ENCODE results near the gene TBKBP1.

TBKBP1 gene

GRCh38 chr17:47714773-47715396, 20.9 kb downstream of the TBKBP1 start:
- DNase-seq (ENCODE audit: low read depth): no peak

- no peak for DNase-seq (ENCODE audit: low read depth)
Measured at GRCh38 chr17:47715669-47716325, 21.8 kb downstream of the TBKBP1 start.

- DNase-seq (ENCODE audit: low read depth): no peak
Measured at GRCh38 chr17:47716375-47716774, 22.4 kb downstream of the TBKBP1 start.

- no peak for DNase-seq (ENCODE audit: low read depth)
Measured at GRCh38 chr17:47717261-47717697, 23.3 kb downstream of the TBKBP1 start.

- DNase-seq (ENCODE audit: low read depth): no peak
Measured at GRCh38 chr17:47717979-47718621, 24.1 kb downstream of the TBKBP1 start.

- no peak for DNase-seq (ENCODE audit: low read depth)
Measured at GRCh38 chr17:47718634-47719405, 24.9 kb downstream of the TBKBP1 start.

- DNase-seq (ENCODE audit: low read depth): peak; percentile 61
Measured at GRCh38 chr17:47719411-47720152, 25.6 kb downstream of the TBKBP1 start.

GRCh38 chr17:47720196-47720595, 26.2 kb downstream of the TBKBP1 start:
- no peak for DNase-seq (ENCODE audit: low read depth)

- DNase-seq (ENCODE audit: low read depth): peak; percentile 88
Measured at GRCh38 chr17:47720754-47721533, 27.0 kb downstream of the TBKBP1 start.

GRCh38 chr17:47721725-47722124, 27.8 kb downstream of the TBKBP1 start:
- DNase-seq (ENCODE audit: low read depth): no peak

- DNase-seq (ENCODE audit: low read depth): no peak
Measured at GRCh38 chr17:47724705-47725104, 30.7 kb downstream of the TBKBP1 start.

GRCh38 chr17:47725446-47726111, 31.6 kb downstream of the TBKBP1 start:
- no peak for DNase-seq (ENCODE audit: low read depth)

- DNase-seq (ENCODE audit: low read depth): no peak
Measured at GRCh38 chr17:47726796-47727703, 33.1 kb downstream of the TBKBP1 start.

- no peak for DNase-seq (ENCODE audit: low read depth)
Measured at GRCh38 chr17:47727704-47728036, 33.7 kb downstream of the TBKBP1 start.

- DNase-seq (ENCODE audit: low read depth): no peak
Measured at GRCh38 chr17:47728214-47728877, 34.4 kb downstream of the TBKBP1 start.

GRCh38 chr17:47729476-47729875, 35.5 kb downstream of the TBKBP1 start:
- DNase-seq (ENCODE audit: low read depth): no peak

- DNase-seq (ENCODE audit: low read depth): no peak
Measured at GRCh38 chr17:47730681-47731080, 36.7 kb downstream of the TBKBP1 start.

- DNase-seq (ENCODE audit: low read depth): no peak
Measured at GRCh38 chr17:47731396-47731795, 37.4 kb downstream of the TBKBP1 start.
